Gastroesophageal sphincter (tissue), 4 donors: Measurements from ENCODE around the gene SLC35G3. TPM values are rescaled to one million over a fixed set of nuclear protein-coding genes. Genes with fewer than 3 reads are reported as not detected.

Experiments used
- ATAC-seq: fragments of 150-250 bp; one replicate; pipeline ENCODE4 v1.9.1; 2016; ENCODE audit warnings: mild to moderate bottlenecking, moderate library complexity
- H3K27ac ChIP-seq, 4 donors: fragments of 200-600 bp; sonication (generic) in 3 of 4; 1 replicate in 3 of 4; 2 replicates in 1 of 4; pipeline ENCODE4 v1.5.1; 2016 to 2019
- H3K27me3 ChIP-seq: fragments of 200-600 bp; sonication (generic); one replicate; pipeline ENCODE4 v1.5.1; 2019
- H3K36me3 ChIP-seq, 2 donors: fragments of 200-600 bp; sonication (generic); one replicate each; pipeline ENCODE4 v1.5.1; 2019; ENCODE audit warnings: control low read depth in 1 of 2
- H3K4me1 ChIP-seq, 3 donors: fragments of 200-600 bp; sonication (generic); 1 replicate in 2 of 3; 2 replicates in 1 of 3; pipeline ENCODE4 v1.5.1; 2016 to 2019; ENCODE audit warnings: control low read depth in 2 of 3
- H3K4me3 ChIP-seq, 2 donors: fragments of 200-600 bp; sonication (generic); one replicate each; pipeline ENCODE4 v1.5.1; 2019; ENCODE audit warnings: mild to moderate bottlenecking in 1 of 2, moderate library complexity in 1 of 2
- H3K9me3 ChIP-seq, 3 donors: fragments of 200-600 bp; sonication (generic); one replicate each; pipeline ENCODE4 v1.5.1; 2017 to 2019; ENCODE audit warnings: control low read depth in 2 of 3
- CTCF ChIP-seq, 4 experiments: fragments of 200-600 bp in 2 of 4; fragments of 450-650 bp in 2 of 4; sonication (generic) in 1 of 4; IDR thresholded peaks; one replicate each; pipeline ENCODE4 v1.5.1; 2017 to 2019; ENCODE audit warnings: antibody characterized with exemption in 4 of 4, mild to moderate bottlenecking in 2 of 4, moderate library complexity in 2 of 4
- EP300 ChIP-seq: sonication (generic); formaldehyde crosslinking; IDR thresholded peaks from one replicate; pipeline ENCODE4 v1.6.1; 2017; ENCODE audit warnings: antibody characterized with exemption, mild to moderate bottlenecking
- POLR2A ChIP-seq, 2 donors: fragments of 450-650 bp; IDR thresholded peaks; one replicate each; pipeline ENCODE4 v1.6.1; 2017; ENCODE audit warnings: antibody characterized with exemption in 2 of 2, mild to moderate bottlenecking in 2 of 2, moderate library complexity in 1 of 2
- POLR2AphosphoS5 ChIP-seq: sonication (generic); formaldehyde crosslinking; IDR thresholded peaks from one replicate; pipeline ENCODE4 v1.6.1; 2017; ENCODE audit warnings: antibody characterized with exemption
- WGBS, 2 donors: methylation state at CpG; one replicate each; pipeline ENCODE4 v1.1.5; 2018; ENCODE audit warnings: low coverage in 1 of 2; 5-methylcytosine and 5-hydroxymethylcytosine counted together
- total RNA-seq, 4 donors: library from RNA; depleted of rRNA; stranded (reverse); fragments of >200 nt; gene quantifications; one replicate each; pipeline ENCODE4 v1.1.0, GENCODE V29; 2016

SLC35G3 gene
- total RNA-seq, 4 donors from 2014 or later, result not detected

- TF ChIP-seq POLR2AphosphoS5 (no peak), POLR2A (IDR thresholded peaks at IDR 0.05) (no peak), EP300 (no peak), CTCF (IDR thresholded peaks at IDR 0.05) (no peak)
- H3K4me3 ChIP-seq, result no peak overlapping the region
- H3K9me3 ChIP-seq, result no peaks in the 10 kb centered on the region
- no peak overlapping the region for H3K27ac ChIP-seq
- no peak for ATAC-seq
- H3K27me3 ChIP-seq, result peaks cover 21% of the 10 kb centered on the region
- 85 to 100% methylated on average over 2 to 4 of the region's 4 CpGs for WGBS, 2 donors
- H3K36me3 ChIP-seq, result no peaks in the 10 kb centered on the region
- no peaks in the 10 kb centered on the region for H3K4me1 ChIP-seq
Measured at GRCh38 chr17:35162755-35163154, 31.4 kb downstream of the SLC35G3 start.

GRCh38 chr17:35161281-35161761 lies 32.9 kb downstream of the SLC35G3 start:
- ATAC-seq, result no peak
- Histone ChIP-seq H3K4me3 (no peak overlapping the region), H3K27me3 (peaks cover 21% of the 10 kb centered on the region), H3K4me1 (no peaks in the 10 kb centered on the region), H3K36me3 (no peaks in the 10 kb centered on the region), H3K27ac (no peak overlapping the region), H3K9me3 (no peaks in the 10 kb centered on the region)
- WGBS, 2 donors, result 64 to 69% methylated on average over 3 of the region's 3 CpGs
- TF ChIP-seq EP300 (no peak), POLR2A (IDR thresholded peaks at IDR 0.05) (no peak), POLR2AphosphoS5 (no peak), CTCF (IDR thresholded peaks at IDR 0.05) (no peak)

GRCh38 chr17:35160354-35161201 lies 33.6 kb downstream of the SLC35G3 start:
- no peak overlapping the region for H3K27ac ChIP-seq
- no peak overlapping the region for H3K4me3 ChIP-seq
- 74 to 76% methylated on average over 7 to 13 of the region's 13 CpGs for WGBS, 2 donors
- H3K36me3 ChIP-seq, result no peaks in the 10 kb centered on the region
- TF ChIP-seq POLR2A (IDR thresholded peaks at IDR 0.05), result no peak
- no peak for TF ChIP-seq EP300
- no peak for TF ChIP-seq CTCF (IDR thresholded peaks at IDR 0.05)
- no peak for TF ChIP-seq POLR2AphosphoS5
- H3K27me3 ChIP-seq, result peaks cover 21% of the 10 kb centered on the region
- no peaks in the 10 kb centered on the region for H3K9me3 ChIP-seq
- no peak for ATAC-seq
- H3K4me1 ChIP-seq, result no peaks in the 10 kb centered on the region

GRCh38 chr17:35159940-35160339 lies 34.3 kb downstream of the SLC35G3 start:
- H3K4me3 ChIP-seq, result no peak overlapping the region
- H3K4me1 ChIP-seq, result no peaks in the 10 kb centered on the region
- H3K27ac ChIP-seq, result no peak overlapping the region
- 66 to 77% methylated on average over 2 of the region's 2 CpGs for WGBS, 2 donors
- TF ChIP-seq EP300 (no peak), POLR2A (IDR thresholded peaks at IDR 0.05) (no peak), CTCF (IDR thresholded peaks at IDR 0.05) (no peak), POLR2AphosphoS5 (no peak)
- peaks cover 21% of the 10 kb centered on the region for H3K27me3 ChIP-seq
- no peaks in the 10 kb centered on the region for H3K9me3 ChIP-seq
- no peak for ATAC-seq
- no peaks in the 10 kb centered on the region for H3K36me3 ChIP-seq

GRCh38 chr17:35155246-35155645 lies 38.9 kb downstream of the SLC35G3 start:
- no peaks in the 10 kb centered on the region for H3K27me3 ChIP-seq
- no peaks in the 10 kb centered on the region for H3K4me1 ChIP-seq
- no peak overlapping the region for H3K27ac ChIP-seq
- ATAC-seq, result no peak
- TF ChIP-seq CTCF (IDR thresholded peaks at IDR 0.05) (no peak), POLR2AphosphoS5 (no peak), EP300 (no peak), POLR2A (IDR thresholded peaks at IDR 0.05) (no peak)
- no peak overlapping the region for H3K4me3 ChIP-seq
- H3K36me3 ChIP-seq, result no peaks in the 10 kb centered on the region
- WGBS, 2 donors, result 74 to 100% methylated on average over 2 to 3 of the region's 7 CpGs
- no peaks in the 10 kb centered on the region for H3K9me3 ChIP-seq
